ENCODE results near the gene NOS2. TPM values are rescaled to one million over a fixed set of nuclear protein-coding genes. Genes with fewer than 3 reads are reported as not detected.

The NOS2 gene
- total and polyA plus RNA-seq, 9 donors, result 0.11 to 1.9 (median 0.40) TPM

GRCh38 chr17:27818401-27819105, 18.2 kb upstream of the NOS2 start:
- TF ChIP-seq CTCF (IDR thresholded peaks at IDR 0.05) (no peak), EP300 (IDR thresholded peaks at IDR 0.05) (no peak), POLR2A (IDR thresholded peaks at IDR 0.05) (no peak)
- no peak overlapping the region for H3K4me3 ChIP-seq
- H3K27me3 ChIP-seq, result no peaks in the 10 kb centered on the region
- intact Hi-C loops (cut with DNase I), result no loop called here
- H3K4me1 ChIP-seq (ENCODE audit: insufficient read depth), result peaks cover 7% of the 10 kb centered on the region
- peak; percentile 17 to 59 (median 51) for DNase-seq
- H3K9me3 ChIP-seq, result no peaks in the 10 kb centered on the region
- 9 to 12% (median 10%) methylated on average over 7 of the region's 7 CpGs for WGBS, 3 donors
- H3K27ac ChIP-seq, result peak overlapping the region in 1 of 2 donors; percentile 53
- no peaks in the 10 kb centered on the region for H3K36me3 ChIP-seq

GRCh38 chr17:27817731-27818130, 17.4 kb upstream of the NOS2 start:
- intact Hi-C loops (cut with DNase I), result no loop called here
- H3K27me3 ChIP-seq, result no peaks in the 10 kb centered on the region
- TF ChIP-seq EP300 (IDR thresholded peaks at IDR 0.05) (no peak), CTCF (IDR thresholded peaks at IDR 0.05) (no peak), POLR2A (IDR thresholded peaks at IDR 0.05) (no peak)
- no peak for DNase-seq
- 48 to 79% (median 69%) methylated on average over 1 of the region's 1 CpG for WGBS, 3 donors
- peaks cover 7% of the 10 kb centered on the region for H3K4me1 ChIP-seq (ENCODE audit: insufficient read depth)
- H3K27ac ChIP-seq, result peak overlapping the region in 1 of 2 donors; percentile 53
- H3K4me3 ChIP-seq, result no peak overlapping the region
- H3K9me3 ChIP-seq, result no peaks in the 10 kb centered on the region
- H3K36me3 ChIP-seq, result no peaks in the 10 kb centered on the region

GRCh38 chr17:27816946-27817345, 16.6 kb upstream of the NOS2 start:
- no peaks in the 10 kb centered on the region for H3K27me3 ChIP-seq
- no peaks in the 10 kb centered on the region for H3K9me3 ChIP-seq
- no peaks in the 10 kb centered on the region for H3K36me3 ChIP-seq
- 93 to 97% (median 96%) methylated on average over 3 of the region's 3 CpGs for WGBS, 3 donors
- intact Hi-C loops (cut with DNase I), result no loop called here
- TF ChIP-seq EP300 (IDR thresholded peaks at IDR 0.05) (no peak), CTCF (IDR thresholded peaks at IDR 0.05) (no peak), POLR2A (IDR thresholded peaks at IDR 0.05) (no peak)
- H3K4me3 ChIP-seq, result no peak overlapping the region
- no peak overlapping the region for H3K27ac ChIP-seq
- peaks cover 7% of the 10 kb centered on the region for H3K4me1 ChIP-seq (ENCODE audit: insufficient read depth)
- no peak for DNase-seq

- no peak overlapping the region for H3K27ac ChIP-seq
These were observed 11.6 kb upstream of the NOS2 start for GRCh38 chr17:27811961-27812360.

More at GRCh38 chr17:27811961-27812360, 11.6 kb upstream of the NOS2 start:
- DNase-seq, result no peak
- Histone ChIP-seq H3K27me3 (no peaks in the 10 kb centered on the region), H3K4me3 (no peak overlapping the region), H3K4me1 (ENCODE audit: insufficient read depth) (peaks cover 3% of the 10 kb centered on the region), H3K9me3 (no peaks in the 10 kb centered on the region), H3K36me3 (no peaks in the 10 kb centered on the region)
- intact Hi-C loops (cut with DNase I), result no loop called here
- TF ChIP-seq EP300 (IDR thresholded peaks at IDR 0.05) (no peak), POLR2A (IDR thresholded peaks at IDR 0.05) (no peak), CTCF (IDR thresholded peaks at IDR 0.05) (no peak)
- WGBS, 3 donors, result 85 to 93% (median 89%) methylated on average over 6 of the region's 6 CpGs

Measured in ovary (tissue), 9 donors.